Lower leg skin (tissue), 3 donors: Measurements from ENCODE around the gene CENPS.

ENCODE experiments used
- POLR2A ChIP-seq, 2 donors: fragments of 450-650 bp; IDR thresholded peaks; one replicate each; pipeline ENCODE4 v1.6.1; 2016 to 2017; ENCODE audit warnings: antibody characterized with exemption in 2 of 2, mild to moderate bottlenecking in 1 of 2, moderate library complexity in 1 of 2
- TF ChIP-seq, protein P1 (sequence below), 3 donors: fragments of 450-650 bp; IDR thresholded peaks; one replicate each; pipeline ENCODE4 v1.5.1; 2016; ENCODE audit warnings: antibody characterized with exemption in 3 of 3, mild to moderate bottlenecking in 3 of 3, moderate library complexity in 2 of 3

GRCh38 chr1:10451287-10451686 is 21.1 kb downstream of the CENPS start:
- TF ChIP-seq, protein P1, sequence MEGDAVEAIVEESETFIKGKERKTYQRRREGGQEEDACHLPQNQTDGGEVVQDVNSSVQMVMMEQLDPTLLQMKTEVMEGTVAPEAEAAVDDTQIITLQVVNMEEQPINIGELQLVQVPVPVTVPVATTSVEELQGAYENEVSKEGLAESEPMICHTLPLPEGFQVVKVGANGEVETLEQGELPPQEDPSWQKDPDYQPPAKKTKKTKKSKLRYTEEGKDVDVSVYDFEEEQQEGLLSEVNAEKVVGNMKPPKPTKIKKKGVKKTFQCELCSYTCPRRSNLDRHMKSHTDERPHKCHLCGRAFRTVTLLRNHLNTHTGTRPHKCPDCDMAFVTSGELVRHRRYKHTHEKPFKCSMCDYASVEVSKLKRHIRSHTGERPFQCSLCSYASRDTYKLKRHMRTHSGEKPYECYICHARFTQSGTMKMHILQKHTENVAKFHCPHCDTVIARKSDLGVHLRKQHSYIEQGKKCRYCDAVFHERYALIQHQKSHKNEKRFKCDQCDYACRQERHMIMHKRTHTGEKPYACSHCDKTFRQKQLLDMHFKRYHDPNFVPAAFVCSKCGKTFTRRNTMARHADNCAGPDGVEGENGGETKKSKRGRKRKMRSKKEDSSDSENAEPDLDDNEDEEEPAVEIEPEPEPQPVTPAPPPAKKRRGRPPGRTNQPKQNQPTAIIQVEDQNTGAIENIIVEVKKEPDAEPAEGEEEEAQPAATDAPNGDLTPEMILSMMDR (IDR thresholded peaks at IDR 0.05), result no peak
- no peak for TF ChIP-seq POLR2A (IDR thresholded peaks at IDR 0.05)
